Measurements from ENCODE around the gene AQP12B. TPM values are rescaled to one million over a fixed set of nuclear protein-coding genes. Genes with fewer than 3 reads are reported as not detected.

AQP12B gene
- total and polyA plus RNA-seq, 2 of the 8 experiments (the other 6 are each of a cell fraction or from before 2014, with no cell fraction given): not detected

DNA sequence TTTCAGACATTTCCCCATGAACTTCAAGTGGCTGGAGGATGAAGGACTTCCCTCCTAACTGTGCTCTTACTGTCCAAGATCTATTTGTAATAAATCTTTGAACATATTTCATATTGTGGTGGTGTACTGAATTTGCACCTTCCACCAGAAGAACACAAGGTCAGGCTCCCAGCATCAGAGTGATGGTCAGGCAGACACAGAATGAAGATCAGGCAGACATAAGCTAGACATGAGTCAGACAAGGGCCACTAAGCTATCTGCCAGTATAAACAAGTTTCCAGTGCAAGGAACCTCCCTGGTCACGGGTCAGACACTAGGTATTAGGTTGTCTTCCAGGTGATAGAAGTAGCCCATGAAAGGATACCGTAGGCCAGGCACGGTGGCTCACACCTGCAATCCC, 20.0 kb downstream of the AQP12B start:
- peaks cover 0 to 1% (median 0%) of the 10 kb centered on the region in 4 experiments; a peak in 1 of 7 replicates for H3K27me3 ChIP-seq (replicated peaks in 1 of 4; ENCODE audit: control insufficient read depth in 3 of 4, extremely low read depth in 1 of 4, insufficient read depth in 3 of 4, low read length in 3 of 4)
- POLR2A ChIA-PET (ENCODE audit: partially characterized antibody): no interaction called here
- 98% methylated on average over 3 of the region's 3 CpGs; no CpG with 5 or more reads in 1 of the 2 experiments for WGBS, 2 experiments (ENCODE audit: extremely low coverage in 1 of 2, insufficient coverage in 1 of 2, insufficient read length in 1 of 2, insufficient replicate concordance in 2 of 2, low coverage in 1 of 2, low lambda C conversion rate in 2 of 2, missing lambda C conversion rate in 1 of 2)

More for the DNA sequence above, 20.0 kb downstream of the AQP12B start:
- H3K36me3 ChIP-seq (ENCODE audit: control insufficient read depth in 2 of 4, insufficient read depth in 4 of 4, low read length in 3 of 4): no peaks in the 10 kb centered on the region
- no peak overlapping the region for H2BK20ac ChIP-seq (ENCODE audit: low read length)
- no peak overlapping the region for H3K4me3 ChIP-seq (ENCODE audit: extremely low read depth in 1 of 4, insufficient read depth in 2 of 4, low read depth in 3 of 4, low read length in 4 of 4)
- TF ChIP-seq TEAD4 (IDR thresholded peaks at IDR 0.05; ENCODE audit: low read depth, low read length): no peak
- no peak for TF ChIP-seq CHD2 (IDR thresholded peaks at IDR 0.05; ENCODE audit: low read length)
- TF ChIP-seq, protein P1, sequence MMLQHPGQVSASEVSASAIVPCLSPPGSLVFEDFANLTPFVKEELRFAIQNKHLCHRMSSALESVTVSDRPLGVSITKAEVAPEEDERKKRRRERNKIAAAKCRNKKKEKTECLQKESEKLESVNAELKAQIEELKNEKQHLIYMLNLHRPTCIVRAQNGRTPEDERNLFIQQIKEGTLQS (IDR thresholded peaks at IDR 0.05; ENCODE audit: insufficient read depth, low read depth, low read length): no peak
- TF ChIP-seq, protein P2, sequence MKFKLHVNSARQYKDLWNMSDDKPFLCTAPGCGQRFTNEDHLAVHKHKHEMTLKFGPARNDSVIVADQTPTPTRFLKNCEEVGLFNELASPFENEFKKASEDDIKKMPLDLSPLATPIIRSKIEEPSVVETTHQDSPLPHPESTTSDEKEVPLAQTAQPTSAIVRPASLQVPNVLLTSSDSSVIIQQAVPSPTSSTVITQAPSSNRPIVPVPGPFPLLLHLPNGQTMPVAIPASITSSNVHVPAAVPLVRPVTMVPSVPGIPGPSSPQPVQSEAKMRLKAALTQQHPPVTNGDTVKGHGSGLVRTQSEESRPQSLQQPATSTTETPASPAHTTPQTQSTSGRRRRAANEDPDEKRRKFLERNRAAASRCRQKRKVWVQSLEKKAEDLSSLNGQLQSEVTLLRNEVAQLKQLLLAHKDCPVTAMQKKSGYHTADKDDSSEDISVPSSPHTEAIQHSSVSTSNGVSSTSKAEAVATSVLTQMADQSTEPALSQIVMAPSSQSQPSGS (IDR thresholded peaks at IDR 0.05; ENCODE audit: low read length): no peak
- TF ChIP-seq KDM1A (IDR thresholded peaks at IDR 0.05; ENCODE audit: borderline replicate concordance, low read length): no peak
- TF ChIP-seq EZH2 (IDR thresholded peaks at IDR 0.05; ENCODE audit: low read depth, low read length, severe bottlenecking): no peak
- no peak for TF ChIP-seq CEBPB (IDR thresholded peaks at IDR 0.05; ENCODE audit: low read depth, low read length)
- no peak for TF ChIP-seq RNF2 (IDR thresholded peaks at IDR 0.05; ENCODE audit: borderline replicate concordance, low read depth, low read length, missing control alignments, poor library complexity, severe bottlenecking)
- TF ChIP-seq FOSL1 (IDR thresholded peaks at IDR 0.05; ENCODE audit: insufficient read depth, low read depth, low read length): no peak
- no peak for TF ChIP-seq SP2 (IDR thresholded peaks at IDR 0.05; ENCODE audit: low read length)
- CTCF ChIA-PET (ENCODE audit: partially characterized antibody): no interaction called here
- DNase-seq (ENCODE audit: low read depth in 1 of 2, low spot score in 2 of 2) (no peak), FAIRE-seq (no peak)
- no peak overlapping the region for H3K9ac ChIP-seq (replicated peaks in 1 of 4; ENCODE audit: extremely low read depth in 1 of 4, low read depth in 3 of 4, low read length in 3 of 4)
- H3K18ac ChIP-seq (ENCODE audit: extremely low read depth, low read length): no peak overlapping the region
- H4K91ac ChIP-seq (replicated peaks; ENCODE audit: insufficient read length, low read length): no peak overlapping the region
- no peaks in the 10 kb centered on the region for H3K23me2 ChIP-seq (ENCODE audit: low read depth, low read length)
- no peak overlapping the region for H3K14ac ChIP-seq (ENCODE audit: insufficient read length)
- H4K8ac ChIP-seq (ENCODE audit: extremely low read depth, insufficient read depth, low read length): no peak overlapping the region
- H3K79me2 ChIP-seq (ENCODE audit: control insufficient read depth in 1 of 2, insufficient read depth in 2 of 2, low read length in 2 of 2): no peaks in the 10 kb centered on the region
- H3K27ac ChIP-seq (ENCODE audit: low read depth, low read length): no peak overlapping the region
- H3K4me1 ChIP-seq (replicated peaks in 1 of 4; ENCODE audit: control insufficient read depth in 3 of 4, insufficient read depth in 4 of 4, low read length in 3 of 4): no peaks in the 10 kb centered on the region
- H3K4ac ChIP-seq (replicated peaks; ENCODE audit: insufficient read length, low read depth, low read length): no peak overlapping the region
- no peak overlapping the region for H2BK5ac ChIP-seq (ENCODE audit: low read depth, low read length)
- H3K79me1 ChIP-seq (ENCODE audit: low read depth, low read length): no peaks in the 10 kb centered on the region
- no peak overlapping the region for H2BK12ac ChIP-seq (ENCODE audit: low read depth, low read length)
- H3K56ac ChIP-seq (replicated peaks; ENCODE audit: insufficient read length, low read depth, low read length): no peak overlapping the region
- no peak overlapping the region for H3K23ac ChIP-seq (ENCODE audit: insufficient read length)
- no peak overlapping the region for H2BK120ac ChIP-seq (replicated peaks; ENCODE audit: low read depth, low read length)
- H2AFZ ChIP-seq (ENCODE audit: low read length): no peak overlapping the region
- no peak overlapping the region for H4K5ac ChIP-seq (ENCODE audit: insufficient read length, low read depth, low read length)
- H4K20me1 ChIP-seq (replicated peaks in 1 of 2; ENCODE audit: control insufficient read depth in 1 of 2, insufficient read depth in 2 of 2, low read length in 2 of 2): no peaks in the 10 kb centered on the region
- H2BK15ac ChIP-seq (ENCODE audit: low read length): no peak overlapping the region
- H2AK5ac ChIP-seq (ENCODE audit: low read depth, low read length): no peak overlapping the region
- H3K9me3 ChIP-seq (ENCODE audit: insufficient read depth in 2 of 2, low read depth in 1 of 2, low read length in 1 of 2): no peaks in the 10 kb centered on the region; a peak in 1 of 4 replicates
- H3K4me2 ChIP-seq (ENCODE audit: insufficient read depth in 1 of 2, low read depth in 2 of 2, low read length in 2 of 2): no peak overlapping the region
